Liver (tissue), 3 donors: ENCODE data around the gene DPPA5.

Experiments used
- EGR1 ChIP-seq, 2 donors: IDR thresholded peaks; 2 replicates each; pipeline ENCODE4 v1.6.1; 2016 to 2018; ENCODE audit warnings: antibody characterized with exemption in 2 of 2, low read depth in 2 of 2
- FOXA1 ChIP-seq: IDR thresholded peaks from 2 replicates; pipeline ENCODE4 v1.6.1; 2016; ENCODE audit warnings: antibody characterized with exemption
- GABPA ChIP-seq, 2 donors: IDR thresholded peaks in 1 of 2; conservative IDR thresholded peaks in 1 of 2; 2 replicates each; pipeline ENCODE4 v1.6.1; 2016; ENCODE audit warnings: antibody characterized with exemption in 2 of 2, mild to moderate bottlenecking in 1 of 2, moderate library complexity in 1 of 2
- HNF4A ChIP-seq, 2 donors: conservative IDR thresholded peaks; 2 replicates each; pipeline ENCODE4 v1.6.1; 2016; ENCODE audit warnings: antibody characterized with exemption in 2 of 2, mild to moderate bottlenecking in 2 of 2
- JUND ChIP-seq, 2 donors: IDR thresholded peaks; 2 replicates each; pipeline ENCODE4 v1.6.1; 2016; ENCODE audit warnings: antibody characterized with exemption in 2 of 2
- RAD21 ChIP-seq, 2 donors: IDR thresholded peaks; 2 replicates each; pipeline ENCODE4 v1.6.1; 2016; ENCODE audit warnings: antibody characterized with exemption in 2 of 2, mild to moderate bottlenecking in 2 of 2
- SP1 ChIP-seq: IDR thresholded peaks from 2 replicates; pipeline ENCODE4 v1.6.1; 2018; ENCODE audit warnings: antibody characterized with exemption, mild to moderate bottlenecking
- TAF1 ChIP-seq: conservative IDR thresholded peaks from 2 replicates; pipeline ENCODE4 v1.6.1; 2016; ENCODE audit warnings: antibody characterized with exemption, mild to moderate bottlenecking
- YY1 ChIP-seq: IDR thresholded peaks from 2 replicates; pipeline ENCODE4 v1.6.1; 2016; ENCODE audit warnings: antibody characterized with exemption, mild to moderate bottlenecking
- TF ChIP-seq, protein P1 (sequence below): IDR thresholded peaks from 2 replicates; pipeline ENCODE4 v1.6.1; 2016; ENCODE audit warnings: antibody characterized with exemption
- TF ChIP-seq, protein P2 (sequence below): fragments of 150-350 bp; IDR thresholded peaks from 2 replicates; pipeline ENCODE4 v1.5.1; 2017; ENCODE audit warnings: improper control_type of control experiment, low read depth, low read length; ENCODE audit not compliant: missing input control
- TF ChIP-seq, protein P3 (sequence below): IDR thresholded peaks from 2 replicates; pipeline ENCODE4 v1.6.1; 2016; ENCODE audit warnings: antibody characterized with exemption
- TF ChIP-seq, protein P4 (sequence below): IDR thresholded peaks from 2 replicates; pipeline ENCODE4 v1.6.1; 2016; ENCODE audit warnings: antibody characterized with exemption, mild to moderate bottlenecking
- donor health status: healthy.
- donor health status: healthy.

DNA sequence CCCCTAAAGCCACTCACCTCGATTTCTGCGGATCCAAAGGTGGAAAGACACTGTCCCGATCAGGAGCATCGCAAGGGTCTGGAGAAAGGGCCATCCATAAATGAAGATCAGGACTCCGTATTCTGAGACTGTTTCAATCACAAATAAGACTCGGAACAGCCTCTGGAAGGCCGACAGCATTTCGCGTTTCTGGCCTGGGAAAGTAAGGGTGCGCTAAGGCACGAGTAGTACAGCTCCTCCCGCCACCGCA, 44.6 kb downstream of the DPPA5 start:
- TF ChIP-seq TAF1 (no peak), RAD21 (IDR thresholded peaks at IDR 0.05) (no peak), YY1 (no peak), HNF4A (conservative IDR thresholded peaks at IDR 0.05) (no peak), JUND (IDR thresholded peaks at IDR 0.05) (no peak), SP1 (no peak), GABPA (IDR thresholded peaks at IDR 0.05 in 1 of 2, conservative IDR thresholded peaks at IDR 0.05 in 1 of 2) (no peak), EGR1 (IDR thresholded peaks at IDR 0.05; ENCODE audit: low read depth in 2 of 2) (no peak), FOXA1 (no peak)
- TF ChIP-seq, protein P1, sequence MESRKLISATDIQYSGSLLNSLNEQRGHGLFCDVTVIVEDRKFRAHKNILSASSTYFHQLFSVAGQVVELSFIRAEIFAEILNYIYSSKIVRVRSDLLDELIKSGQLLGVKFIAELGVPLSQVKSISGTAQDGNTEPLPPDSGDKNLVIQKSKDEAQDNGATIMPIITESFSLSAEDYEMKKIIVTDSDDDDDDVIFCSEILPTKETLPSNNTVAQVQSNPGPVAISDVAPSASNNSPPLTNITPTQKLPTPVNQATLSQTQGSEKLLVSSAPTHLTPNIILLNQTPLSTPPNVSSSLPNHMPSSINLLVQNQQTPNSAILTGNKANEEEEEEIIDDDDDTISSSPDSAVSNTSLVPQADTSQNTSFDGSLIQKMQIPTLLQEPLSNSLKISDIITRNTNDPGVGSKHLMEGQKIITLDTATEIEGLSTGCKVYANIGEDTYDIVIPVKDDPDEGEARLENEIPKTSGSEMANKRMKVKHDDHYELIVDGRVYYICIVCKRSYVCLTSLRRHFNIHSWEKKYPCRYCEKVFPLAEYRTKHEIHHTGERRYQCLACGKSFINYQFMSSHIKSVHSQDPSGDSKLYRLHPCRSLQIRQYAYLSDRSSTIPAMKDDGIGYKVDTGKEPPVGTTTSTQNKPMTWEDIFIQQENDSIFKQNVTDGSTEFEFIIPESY = no peak
- TF ChIP-seq, protein P2, sequence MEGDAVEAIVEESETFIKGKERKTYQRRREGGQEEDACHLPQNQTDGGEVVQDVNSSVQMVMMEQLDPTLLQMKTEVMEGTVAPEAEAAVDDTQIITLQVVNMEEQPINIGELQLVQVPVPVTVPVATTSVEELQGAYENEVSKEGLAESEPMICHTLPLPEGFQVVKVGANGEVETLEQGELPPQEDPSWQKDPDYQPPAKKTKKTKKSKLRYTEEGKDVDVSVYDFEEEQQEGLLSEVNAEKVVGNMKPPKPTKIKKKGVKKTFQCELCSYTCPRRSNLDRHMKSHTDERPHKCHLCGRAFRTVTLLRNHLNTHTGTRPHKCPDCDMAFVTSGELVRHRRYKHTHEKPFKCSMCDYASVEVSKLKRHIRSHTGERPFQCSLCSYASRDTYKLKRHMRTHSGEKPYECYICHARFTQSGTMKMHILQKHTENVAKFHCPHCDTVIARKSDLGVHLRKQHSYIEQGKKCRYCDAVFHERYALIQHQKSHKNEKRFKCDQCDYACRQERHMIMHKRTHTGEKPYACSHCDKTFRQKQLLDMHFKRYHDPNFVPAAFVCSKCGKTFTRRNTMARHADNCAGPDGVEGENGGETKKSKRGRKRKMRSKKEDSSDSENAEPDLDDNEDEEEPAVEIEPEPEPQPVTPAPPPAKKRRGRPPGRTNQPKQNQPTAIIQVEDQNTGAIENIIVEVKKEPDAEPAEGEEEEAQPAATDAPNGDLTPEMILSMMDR = no peak
- TF ChIP-seq, protein P3, sequence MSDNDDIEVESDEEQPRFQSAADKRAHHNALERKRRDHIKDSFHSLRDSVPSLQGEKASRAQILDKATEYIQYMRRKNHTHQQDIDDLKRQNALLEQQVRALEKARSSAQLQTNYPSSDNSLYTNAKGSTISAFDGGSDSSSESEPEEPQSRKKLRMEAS = no peak
- TF ChIP-seq, protein P4, sequence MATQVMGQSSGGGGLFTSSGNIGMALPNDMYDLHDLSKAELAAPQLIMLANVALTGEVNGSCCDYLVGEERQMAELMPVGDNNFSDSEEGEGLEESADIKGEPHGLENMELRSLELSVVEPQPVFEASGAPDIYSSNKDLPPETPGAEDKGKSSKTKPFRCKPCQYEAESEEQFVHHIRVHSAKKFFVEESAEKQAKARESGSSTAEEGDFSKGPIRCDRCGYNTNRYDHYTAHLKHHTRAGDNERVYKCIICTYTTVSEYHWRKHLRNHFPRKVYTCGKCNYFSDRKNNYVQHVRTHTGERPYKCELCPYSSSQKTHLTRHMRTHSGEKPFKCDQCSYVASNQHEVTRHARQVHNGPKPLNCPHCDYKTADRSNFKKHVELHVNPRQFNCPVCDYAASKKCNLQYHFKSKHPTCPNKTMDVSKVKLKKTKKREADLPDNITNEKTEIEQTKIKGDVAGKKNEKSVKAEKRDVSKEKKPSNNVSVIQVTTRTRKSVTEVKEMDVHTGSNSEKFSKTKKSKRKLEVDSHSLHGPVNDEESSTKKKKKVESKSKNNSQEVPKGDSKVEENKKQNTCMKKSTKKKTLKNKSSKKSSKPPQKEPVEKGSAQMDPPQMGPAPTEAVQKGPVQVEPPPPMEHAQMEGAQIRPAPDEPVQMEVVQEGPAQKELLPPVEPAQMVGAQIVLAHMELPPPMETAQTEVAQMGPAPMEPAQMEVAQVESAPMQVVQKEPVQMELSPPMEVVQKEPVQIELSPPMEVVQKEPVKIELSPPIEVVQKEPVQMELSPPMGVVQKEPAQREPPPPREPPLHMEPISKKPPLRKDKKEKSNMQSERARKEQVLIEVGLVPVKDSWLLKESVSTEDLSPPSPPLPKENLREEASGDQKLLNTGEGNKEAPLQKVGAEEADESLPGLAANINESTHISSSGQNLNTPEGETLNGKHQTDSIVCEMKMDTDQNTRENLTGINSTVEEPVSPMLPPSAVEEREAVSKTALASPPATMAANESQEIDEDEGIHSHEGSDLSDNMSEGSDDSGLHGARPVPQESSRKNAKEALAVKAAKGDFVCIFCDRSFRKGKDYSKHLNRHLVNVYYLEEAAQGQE = no peak
